Subcutaneous adipose tissue (tissue), 4 donors: ENCODE results near the gene SPZ1. TPM values are rescaled to one million over a fixed set of nuclear protein-coding genes. Genes with fewer than 3 reads are reported as not detected.

Experiments used
- CTCF ChIP-seq: fragments of 450-650 bp; IDR thresholded peaks from one replicate; pipeline ENCODE4 v1.5.1; 2016; ENCODE audit warnings: low read depth, mild to moderate bottlenecking, control low read depth, antibody characterized with exemption, moderate library complexity
- small RNA-seq: library from RNA; depleted of rRNA; stranded (forward); fragments of <200 nt; gene quantifications from one replicate; pipeline ENCODE3, GENCODE V24; 2016
- total RNA-seq, 4 donors: library from RNA; depleted of rRNA; stranded (reverse); fragments of >200 nt; gene quantifications; one replicate each; pipeline ENCODE4 v1.1.0, GENCODE V29; 2016

The SPZ1 gene
- total RNA-seq, 4 donors from 2014 or later, result not detected

- TF ChIP-seq CTCF, result no peak
These were observed 45.1 kb downstream of the SPZ1 start for GRCh38 chr5:80364892-80365291.

GRCh38 chr5:80368661-80369480, 49.1 kb downstream of the SPZ1 start:
- no peak for TF ChIP-seq CTCF

GRCh38 chr5:80369521-80369920, 49.7 kb downstream of the SPZ1 start:
- TF ChIP-seq CTCF, result no peak

- no peak for TF ChIP-seq CTCF
These were observed 50.6 kb downstream of the SPZ1 start for GRCh38 chr5:80370390-80370789.

Small RNA genes within 50 kb of the gene (small RNA-seq; reads per million reads assigned to genes)
- gene AC026410.2 (not detected), gene RF00322 (not detected), gene RNU6-211P (not detected)

Other genes with a start within 250 kb of the SPZ1 start
- 10 to 100 TPM in 3 of 4 donors, 1 to 10 TPM in 1; 9.7 to 21.7 (median 17.3) TPM for gene SERINC5, start 64.0 kb upstream of the SPZ1 start, total RNA-seq
- gene ZFYVE16, start 88.1 kb downstream of the SPZ1 start, total RNA-seq, result 10 to 100 TPM; 37.7 to 53.6 (median 47.4) TPM
- gene FAM151B, start 168.1 kb downstream of the SPZ1 start, total RNA-seq, result 1 to 10 TPM; 3.3 to 4.8 (median 3.7) TPM